GM21737 (cell line): ENCODE results near the gene FTCDNL1.

Source experiments
- ATAC-seq: cut with Tn5 transposase; IDR thresholded peaks from one replicate; pipeline ENCODE4 v1.9.1; 2021; ENCODE audit warnings: mild to moderate bottlenecking, moderate library complexity; ENCODE audit not compliant: unreplicated experiment

The FTCDNL1 gene

GRCh38 chr2:199842631-199843395, 8.2 kb downstream of the FTCDNL1 start:
- ATAC-seq = no peak

- no peak for ATAC-seq
Observed at GRCh38 chr2:199841409-199841808, 9.6 kb downstream of the FTCDNL1 start.

- ATAC-seq = no peak
Observed at GRCh38 chr2:199838399-199838798, 12.6 kb downstream of the FTCDNL1 start.

GRCh38 chr2:199836943-199837342, 14.0 kb downstream of the FTCDNL1 start:
- ATAC-seq = no peak

- no peak for ATAC-seq
Observed at GRCh38 chr2:199833525-199833924, 17.5 kb downstream of the FTCDNL1 start.

- no peak for ATAC-seq
Observed at GRCh38 chr2:199830531-199830930, 20.5 kb downstream of the FTCDNL1 start.

- no peak for ATAC-seq
Observed at GRCh38 chr2:199829628-199830027, 21.4 kb downstream of the FTCDNL1 start.

- ATAC-seq = no peak
Observed at GRCh38 chr2:199819746-199820145, 31.2 kb downstream of the FTCDNL1 start.

GRCh38 chr2:199818754-199819153, 32.2 kb downstream of the FTCDNL1 start:
- no peak for ATAC-seq

- no peak for ATAC-seq
Observed at GRCh38 chr2:199818026-199818425, 33.0 kb downstream of the FTCDNL1 start.

GRCh38 chr2:199814817-199815211, 36.2 kb downstream of the FTCDNL1 start:
- ATAC-seq = no peak

GRCh38 chr2:199814101-199814816, 36.7 kb downstream of the FTCDNL1 start:
- no peak for ATAC-seq

- ATAC-seq = no peak
Observed at GRCh38 chr2:199812493-199812892, 38.5 kb downstream of the FTCDNL1 start.

GRCh38 chr2:199811346-199811745, 39.6 kb downstream of the FTCDNL1 start:
- no peak for ATAC-seq

GRCh38 chr2:199810422-199811171, 40.4 kb downstream of the FTCDNL1 start:
- no peak for ATAC-seq

- no peak for ATAC-seq
Observed at GRCh38 chr2:199807966-199808365, 43.0 kb downstream of the FTCDNL1 start.

- no peak for ATAC-seq
Observed at GRCh38 chr2:199806179-199806578, 44.8 kb downstream of the FTCDNL1 start.

GRCh38 chr2:199804831-199805230, 46.2 kb downstream of the FTCDNL1 start:
- ATAC-seq = no peak

GRCh38 chr2:199798831-199799580, 52.0 kb downstream of the FTCDNL1 start:
- no peak for ATAC-seq

- ATAC-seq = no peak
Observed at GRCh38 chr2:199797431-199798403, 53.3 kb downstream of the FTCDNL1 start.
